ENCODE measurements around the gene TIMM22.

TIMM22 gene

DNA sequence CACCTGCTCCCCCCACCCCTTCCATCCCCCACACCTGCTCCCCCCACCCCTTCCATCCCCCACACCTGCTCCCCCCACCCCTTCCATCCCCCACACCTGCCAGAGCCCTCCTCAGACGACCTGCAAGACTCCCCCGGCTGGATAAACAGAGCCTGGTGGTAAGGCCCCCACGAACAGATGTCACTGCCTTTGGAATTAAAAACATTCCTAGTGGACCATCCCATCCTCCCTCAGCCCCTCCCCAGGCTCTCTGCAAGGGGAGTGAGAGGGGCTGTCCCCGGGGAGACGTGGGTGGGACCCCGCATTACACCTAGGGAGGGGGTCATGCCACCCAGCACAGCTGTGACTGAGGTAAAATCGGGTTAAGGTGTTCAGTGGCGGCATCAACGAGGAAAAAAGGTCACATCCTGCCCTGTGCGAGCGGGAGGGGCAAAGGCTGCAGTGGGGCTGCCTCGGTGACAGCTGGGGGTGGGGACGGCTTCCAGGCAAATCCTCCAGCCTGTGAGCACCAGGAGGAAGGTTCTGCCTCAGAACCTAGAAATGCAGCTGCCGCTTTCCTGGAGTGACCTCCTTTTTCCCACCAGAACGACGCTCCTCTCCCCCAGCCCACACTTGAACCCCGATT lies 38.7 kb downstream of the TIMM22 start:
- TF ChIP-seq, protein P1, sequence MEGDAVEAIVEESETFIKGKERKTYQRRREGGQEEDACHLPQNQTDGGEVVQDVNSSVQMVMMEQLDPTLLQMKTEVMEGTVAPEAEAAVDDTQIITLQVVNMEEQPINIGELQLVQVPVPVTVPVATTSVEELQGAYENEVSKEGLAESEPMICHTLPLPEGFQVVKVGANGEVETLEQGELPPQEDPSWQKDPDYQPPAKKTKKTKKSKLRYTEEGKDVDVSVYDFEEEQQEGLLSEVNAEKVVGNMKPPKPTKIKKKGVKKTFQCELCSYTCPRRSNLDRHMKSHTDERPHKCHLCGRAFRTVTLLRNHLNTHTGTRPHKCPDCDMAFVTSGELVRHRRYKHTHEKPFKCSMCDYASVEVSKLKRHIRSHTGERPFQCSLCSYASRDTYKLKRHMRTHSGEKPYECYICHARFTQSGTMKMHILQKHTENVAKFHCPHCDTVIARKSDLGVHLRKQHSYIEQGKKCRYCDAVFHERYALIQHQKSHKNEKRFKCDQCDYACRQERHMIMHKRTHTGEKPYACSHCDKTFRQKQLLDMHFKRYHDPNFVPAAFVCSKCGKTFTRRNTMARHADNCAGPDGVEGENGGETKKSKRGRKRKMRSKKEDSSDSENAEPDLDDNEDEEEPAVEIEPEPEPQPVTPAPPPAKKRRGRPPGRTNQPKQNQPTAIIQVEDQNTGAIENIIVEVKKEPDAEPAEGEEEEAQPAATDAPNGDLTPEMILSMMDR (conservative IDR thresholded peaks at IDR 0.05; ENCODE audit: low read depth, low read length) = no peak
- DNase-seq (ENCODE audit: low read depth) = no peak
- no peak overlapping the region for H3K4me3 ChIP-seq (ENCODE audit: low read length)

DNA sequence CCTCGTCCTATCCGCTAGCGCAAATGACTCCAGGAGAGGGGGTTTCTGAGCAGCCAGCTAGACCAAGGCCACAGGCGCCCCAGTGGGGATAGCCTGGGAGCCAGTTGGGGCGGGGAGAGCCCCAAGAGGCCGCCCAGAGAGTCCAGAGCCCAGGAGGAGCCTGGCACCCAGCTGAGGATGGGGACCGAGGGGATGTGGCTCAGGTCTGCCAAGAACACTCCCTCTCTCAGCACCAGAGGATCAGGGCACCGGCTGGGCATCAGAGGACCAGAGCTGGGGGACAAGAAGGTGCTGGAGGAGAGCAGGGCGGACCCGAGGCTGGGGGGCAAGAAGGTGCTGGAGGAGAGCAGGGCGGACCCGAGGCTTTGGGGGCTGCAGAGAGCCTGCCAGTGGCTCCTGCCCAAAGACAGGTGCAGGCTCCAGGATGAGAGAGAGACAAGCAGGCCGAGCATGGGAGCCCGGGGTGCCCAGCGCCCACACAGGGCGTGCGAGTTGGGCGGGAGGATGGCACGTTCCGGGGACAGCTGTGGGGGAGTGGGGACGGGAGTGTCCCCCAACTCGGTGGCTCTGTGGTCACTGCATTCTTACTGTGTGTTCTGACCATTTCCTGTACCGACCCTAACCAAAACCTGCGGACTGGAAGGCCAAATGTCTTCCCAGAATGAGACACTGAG lies 39.4 kb downstream of the TIMM22 start:
- TF ChIP-seq, protein P1 (conservative IDR thresholded peaks at IDR 0.05; ENCODE audit: low read depth, low read length) = no peak
- no peak overlapping the region for H3K4me3 ChIP-seq (ENCODE audit: low read length)
- DNase-seq (ENCODE audit: low read depth) = no peak

DNA sequence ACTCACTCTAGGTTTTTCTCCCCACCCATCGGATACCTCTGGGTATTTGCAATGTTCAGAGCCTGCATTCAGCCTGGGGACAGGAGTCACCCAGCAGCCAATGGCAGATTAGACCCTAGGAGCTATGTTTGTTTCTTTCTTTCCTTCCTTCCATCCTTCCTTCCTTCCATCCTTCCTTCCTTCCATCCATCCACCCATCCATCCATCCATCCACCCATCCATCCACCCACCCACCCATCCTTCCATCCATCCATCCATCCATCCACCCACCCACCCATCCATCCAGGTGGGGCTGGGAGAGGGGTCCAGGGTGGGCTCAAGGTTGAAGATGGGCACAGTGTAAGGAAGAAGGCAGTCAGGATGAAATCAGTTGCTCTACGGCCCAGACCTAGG lies 39.9 kb downstream of the TIMM22 start:
- H3K4me3 ChIP-seq (ENCODE audit: low read length) = no peak overlapping the region
- TF ChIP-seq, protein P1 (conservative IDR thresholded peaks at IDR 0.05; ENCODE audit: low read depth, low read length) = no peak
- DNase-seq (ENCODE audit: low read depth) = no peak

DNA sequence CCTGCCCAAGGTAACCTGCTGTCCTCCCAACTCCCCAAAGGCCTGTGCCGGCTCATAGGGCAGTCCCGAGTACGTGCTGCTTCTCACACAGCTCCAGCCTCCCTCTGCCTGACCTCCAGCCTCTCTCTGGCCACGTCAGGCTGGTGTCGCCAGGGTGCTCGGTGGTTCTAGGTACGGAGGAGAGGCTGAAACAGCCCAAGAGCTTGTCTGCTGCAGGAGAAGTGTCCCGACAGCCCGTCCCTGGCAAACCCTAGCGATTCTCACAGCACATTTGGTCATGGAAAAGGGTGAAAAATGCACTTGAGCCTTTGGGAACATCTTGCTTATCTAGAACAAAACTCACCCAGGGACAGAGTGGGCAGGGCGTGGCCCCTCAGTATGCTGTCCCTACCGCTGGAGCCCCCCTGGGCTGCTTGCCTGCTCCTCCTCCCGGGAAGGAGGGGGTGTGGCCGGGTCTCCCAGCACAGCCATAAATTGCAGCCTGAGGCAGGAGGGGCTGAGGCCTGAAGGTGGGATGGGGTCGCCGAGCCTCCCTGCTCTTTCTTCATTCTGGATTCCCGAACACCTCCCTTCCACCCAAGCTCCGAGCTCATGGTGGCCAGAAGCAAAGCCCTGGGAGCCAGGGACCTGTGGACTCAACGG lies 40.4 kb downstream of the TIMM22 start:
- H3K4me3 ChIP-seq (ENCODE audit: low read length) = no peak overlapping the region
- no peak for DNase-seq (ENCODE audit: low read depth)
- TF ChIP-seq, protein P1 (conservative IDR thresholded peaks at IDR 0.05; ENCODE audit: low read depth, low read length) = no peak

DNA sequence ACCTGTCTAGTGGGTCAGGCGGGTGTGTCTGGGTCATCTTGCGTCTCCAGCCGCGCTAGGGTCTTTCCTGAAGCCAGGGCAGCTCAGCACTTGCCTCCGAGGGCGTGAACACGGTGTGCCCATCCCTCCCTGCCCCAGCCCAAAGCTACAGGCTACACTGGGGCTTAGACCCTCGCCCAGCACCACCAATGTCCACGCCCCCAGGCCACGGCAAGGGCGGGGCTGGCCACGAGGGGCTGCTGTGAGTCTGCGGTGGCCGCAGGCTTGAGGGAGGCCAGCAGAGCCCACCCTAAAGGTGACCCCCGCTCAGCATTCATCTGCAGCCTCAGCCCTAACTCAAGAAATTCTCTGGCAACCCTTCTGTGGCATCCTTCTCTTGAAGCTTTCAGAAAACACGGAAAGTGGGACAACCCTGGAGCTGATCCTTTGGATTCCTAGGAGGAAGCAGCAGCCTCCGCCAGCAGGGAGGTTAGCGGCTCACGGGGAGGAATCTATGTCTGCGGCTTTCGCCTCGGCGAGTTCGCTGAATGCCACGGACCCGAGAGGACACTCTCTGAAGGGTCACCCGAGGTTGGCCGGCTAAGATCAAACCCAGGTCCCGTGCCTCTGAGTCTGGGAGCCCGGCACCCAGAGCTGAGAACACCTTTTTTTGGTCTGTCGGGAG lies 41.7 kb downstream of the TIMM22 start:
- H3K4me3 ChIP-seq (ENCODE audit: low read length) = no peak overlapping the region
- no peak for DNase-seq (ENCODE audit: low read depth)
- TF ChIP-seq, protein P1 (conservative IDR thresholded peaks at IDR 0.05; ENCODE audit: low read depth, low read length) = no peak

DNA sequence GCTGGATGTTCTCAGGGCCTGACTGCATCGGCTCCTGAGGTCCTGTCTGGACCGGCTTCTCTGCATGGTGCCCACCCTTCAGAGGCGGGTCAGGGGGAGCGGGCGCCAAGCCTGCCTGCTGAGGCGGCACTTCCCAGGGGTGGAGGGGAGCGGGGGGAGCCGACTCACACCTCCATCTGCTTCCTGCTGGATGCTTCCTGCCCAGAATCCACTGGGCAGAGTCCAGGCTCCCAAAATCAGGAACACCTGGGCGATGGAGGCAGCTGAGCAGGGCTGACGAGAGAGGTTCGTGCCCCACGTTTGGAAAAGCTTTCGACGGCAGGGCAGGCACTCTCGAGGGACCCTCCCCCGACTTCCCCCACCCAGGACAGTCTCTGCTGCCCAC lies 42.2 kb downstream of the TIMM22 start:
- no peak overlapping the region for H3K4me3 ChIP-seq (ENCODE audit: low read length)
- TF ChIP-seq, protein P1 (conservative IDR thresholded peaks at IDR 0.05; ENCODE audit: low read depth, low read length) = no peak
- no peak for DNase-seq (ENCODE audit: low read depth)
